C4-2B (cell line): Measurements from ENCODE around the gene OR6X1.

Experiments used
- ZFX ChIP-seq: fragments of 450-650 bp; IDR thresholded peaks from 2 replicates; pipeline ENCODE4 v1.6.1; 2017
- TF ChIP-seq, protein P1 (sequence below): fragments of 450-650 bp; conservative IDR thresholded peaks from 2 replicates; pipeline ENCODE4 v1.5.1; 2017; ENCODE audit warnings: mild to moderate bottlenecking

DNA sequence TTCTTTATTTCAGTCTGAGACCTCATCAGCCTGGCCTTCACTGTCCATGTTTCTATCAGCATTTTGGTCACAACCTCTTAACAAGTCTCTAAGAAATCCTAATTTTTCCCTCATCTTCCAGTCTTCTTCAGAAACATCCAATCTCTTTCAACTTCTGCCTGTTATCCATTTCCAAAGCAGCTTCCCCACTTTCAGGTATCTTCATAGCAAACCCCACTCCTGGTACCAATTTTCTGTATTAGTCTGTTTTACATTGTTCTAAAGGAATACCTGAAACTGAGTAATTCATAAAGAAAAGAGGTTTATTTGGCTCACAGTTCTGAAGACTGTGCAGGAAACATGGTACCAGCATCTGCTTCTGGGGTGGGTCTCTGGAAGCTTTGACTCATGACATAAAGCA is 8.1 kb upstream of the OR6X1 start:
- TF ChIP-seq, protein P1, sequence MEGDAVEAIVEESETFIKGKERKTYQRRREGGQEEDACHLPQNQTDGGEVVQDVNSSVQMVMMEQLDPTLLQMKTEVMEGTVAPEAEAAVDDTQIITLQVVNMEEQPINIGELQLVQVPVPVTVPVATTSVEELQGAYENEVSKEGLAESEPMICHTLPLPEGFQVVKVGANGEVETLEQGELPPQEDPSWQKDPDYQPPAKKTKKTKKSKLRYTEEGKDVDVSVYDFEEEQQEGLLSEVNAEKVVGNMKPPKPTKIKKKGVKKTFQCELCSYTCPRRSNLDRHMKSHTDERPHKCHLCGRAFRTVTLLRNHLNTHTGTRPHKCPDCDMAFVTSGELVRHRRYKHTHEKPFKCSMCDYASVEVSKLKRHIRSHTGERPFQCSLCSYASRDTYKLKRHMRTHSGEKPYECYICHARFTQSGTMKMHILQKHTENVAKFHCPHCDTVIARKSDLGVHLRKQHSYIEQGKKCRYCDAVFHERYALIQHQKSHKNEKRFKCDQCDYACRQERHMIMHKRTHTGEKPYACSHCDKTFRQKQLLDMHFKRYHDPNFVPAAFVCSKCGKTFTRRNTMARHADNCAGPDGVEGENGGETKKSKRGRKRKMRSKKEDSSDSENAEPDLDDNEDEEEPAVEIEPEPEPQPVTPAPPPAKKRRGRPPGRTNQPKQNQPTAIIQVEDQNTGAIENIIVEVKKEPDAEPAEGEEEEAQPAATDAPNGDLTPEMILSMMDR: no peak
- TF ChIP-seq ZFX: no peak
